GM12878 (cell line): ENCODE measurements around the gene GPR39. TPM values are rescaled to one million over a fixed set of nuclear protein-coding genes. Genes with fewer than 3 reads are reported as not detected.

Experiments
- ATAC-seq: fragments of 200-7000 bp; cut with Tn5 transposase; 3 replicates; pipeline ENCODE4 v1.9.1; 2020; ENCODE audit warnings: mild to moderate bottlenecking, moderate library complexity
- BruUV-seq: library from RNA; stranded (reverse); fragments of 400-500 nt; replicated peaks from 2 replicates; lab custom pipeline; 2021; lab: Mats Ljungman, UMichigan
- CTCF ChIA-PET: fragments of 300-600 bp; sonication (Branson Sonifier 250); formaldehyde crosslinking; extraction: SDS; loops from one replicate; lab custom pipeline; 2021; ENCODE audit warnings: inconsistent platforms; lab: Yijun Ruan, JAX
- POLR2A ChIA-PET: fragments of 350-600 bp; formaldehyde crosslinking; extraction: SDS; loops from one replicate; lab custom pipeline; 2021; ENCODE audit warnings: inconsistent platforms; lab: Charles Lee
- RAD21 ChIA-PET: fragments of 300-600 bp; sonication (Branson Sonifier 250); formaldehyde crosslinking; loops from one replicate; lab custom pipeline; 2023; ENCODE audit warnings: antibody characterized with exemption; ENCODE audit not compliant: unreplicated experiment; lab: Charles Lee
- SMC1A ChIA-PET: fragments of 300-600 bp; sonication (Branson Sonifier 250); formaldehyde crosslinking; loops from one replicate; lab custom pipeline; 2023; ENCODE audit not compliant: unreplicated experiment, uncharacterized antibody; lab: Charles Lee
- DNase-seq: peaks from one replicate; pipeline ENCODE4 v3.0.0-alpha.2; 2011; ENCODE audit warnings: low read depth, low spot score
- FAIRE-seq: peaks from 3 replicates; lab custom pipeline; 2011; peaks lifted over from hg19 to GRCh38; lab: Jason Lieb, UNC
- H2AFZ ChIP-seq: 2 replicates; pipeline ENCODE4 v1.6.0; 2011; ENCODE audit warnings: low read depth, low read length, control low read depth; ENCODE audit not compliant: control insufficient read depth
- H3K27ac ChIP-seq: 2 replicates; pipeline ENCODE4 v1.5.1; 2011; ENCODE audit warnings: control low read depth; ENCODE audit not compliant: control insufficient read depth, insufficient read depth
- H3K27me3 ChIP-seq, 2 experiments: replicated peaks in 1 of 2; 2 replicates each; pipeline versions ENCODE4 v1.6.0 to v1.6.1; 2011; ENCODE audit warnings: low read length in 1 of 2; ENCODE audit not compliant: control insufficient read depth in 2 of 2, insufficient read depth in 2 of 2
- H3K36me3 ChIP-seq, 2 experiments: 2 replicates each; pipeline ENCODE4 v1.5.1; 2011; ENCODE audit warnings: low read length in 1 of 2; ENCODE audit not compliant: control insufficient read depth in 2 of 2, insufficient read depth in 2 of 2
- H3K4me1 ChIP-seq: 2 replicates; pipeline ENCODE4 v1.6.1; 2011; ENCODE audit warnings: mild to moderate bottlenecking, low read length, moderate library complexity, mixed read lengths; ENCODE audit not compliant: control insufficient read depth, insufficient read depth
- H3K4me2 ChIP-seq: 2 replicates; pipeline ENCODE4 v1.6.0; 2011; ENCODE audit warnings: control low read depth; ENCODE audit not compliant: control insufficient read depth, insufficient read depth
- H3K4me3 ChIP-seq: fragments of 200-600 bp; sonication (generic); 2 replicates; pipeline ENCODE4 v1.5.1; 2016
- H3K79me2 ChIP-seq: 2 replicates; pipeline ENCODE4 v1.6.0; 2011; ENCODE audit warnings: low read length; ENCODE audit not compliant: control insufficient read depth, insufficient read depth
- H3K9ac ChIP-seq: 2 replicates; pipeline ENCODE4 v1.8.0; 2011; ENCODE audit warnings: low read length, control low read depth, mixed read lengths; ENCODE audit not compliant: control insufficient read depth, insufficient read depth
- H3K9me3 ChIP-seq: replicated peaks from 3 replicates; pipeline ENCODE4 v1.5.1; 2011; ENCODE audit warnings: mild to moderate bottlenecking, low read length; ENCODE audit not compliant: control insufficient read depth, insufficient read depth
- H4K20me1 ChIP-seq: 2 replicates; pipeline ENCODE4 v1.6.0; 2011; ENCODE audit not compliant: control insufficient read depth, insufficient read depth
- BCL3 ChIP-seq: IDR thresholded peaks from 2 replicates; pipeline ENCODE4 v1.6.1; 2011; ENCODE audit warnings: borderline replicate concordance, low read depth, mild to moderate bottlenecking, moderate library complexity, low read length; ENCODE audit not compliant: insufficient read depth, poor library complexity, severe bottlenecking
- CBX3 ChIP-seq: fragments of 200-600 bp; sonication (generic); IDR thresholded peaks from 2 replicates; pipeline ENCODE4 v1.6.1; 2016; ENCODE audit warnings: low read depth, borderline replicate concordance
- CREB1 ChIP-seq: IDR thresholded peaks from 2 replicates; pipeline ENCODE4 v1.6.1; 2012; ENCODE audit warnings: low read depth, mild to moderate bottlenecking, inconsistent platforms
- CREM ChIP-seq: IDR thresholded peaks from 2 replicates; pipeline ENCODE4 v1.6.1; 2014; ENCODE audit warnings: antibody characterized with exemption, low read depth
- E2F8 ChIP-seq: fragments of 450-650 bp; IDR thresholded peaks from 2 replicates; pipeline ENCODE4 v1.6.1; 2018; ENCODE audit warnings: mild to moderate bottlenecking, low read depth, moderate library complexity; ENCODE audit not compliant: partially characterized antibody
- EED ChIP-seq: sonication (generic); IDR thresholded peaks from 2 replicates; pipeline ENCODE4 v1.6.1; 2016; ENCODE audit warnings: antibody characterized with exemption, low read depth
- MAX ChIP-seq: IDR thresholded peaks from 2 replicates; pipeline ENCODE4 v1.6.1; 2012; ENCODE audit warnings: low read depth, low read length, improper control_type of control experiment
- MYC ChIP-seq: IDR thresholded peaks from 2 replicates; pipeline ENCODE4 v1.6.1; 2011; ENCODE audit warnings: mild to moderate bottlenecking, low read length, moderate library complexity, inconsistent platforms; ENCODE audit not compliant: insufficient read depth, insufficient replicate concordance, insufficient read length, severe bottlenecking
- NKRF ChIP-seq: fragments of 450-650 bp; conservative IDR thresholded peaks from 2 replicates; pipeline ENCODE4 v1.6.1; 2017; ENCODE audit warnings: mild to moderate bottlenecking, moderate library complexity
- PML ChIP-seq: IDR thresholded peaks from 2 replicates; pipeline ENCODE4 v1.6.1; 2012; ENCODE audit warnings: low read length, inconsistent platforms
- RAD51 ChIP-seq: fragments of 450-650 bp; IDR thresholded peaks from 2 replicates; pipeline ENCODE4 v1.6.1; 2016; ENCODE audit warnings: moderate library complexity, mild to moderate bottlenecking, inconsistent platforms
- YBX1 ChIP-seq: fragments of 450-650 bp; IDR thresholded peaks from 2 replicates; pipeline ENCODE4 v1.6.1; 2016; ENCODE audit warnings: antibody characterized with exemption
- WGBS: methylation state at CpG from one replicate; pipeline ENCODE4 v1.1.6; 2016; ENCODE audit warnings: low lambda C conversion rate; ENCODE audit not compliant: insufficient replicate concordance, insufficient coverage; ENCODE audit errors: missing lambda C conversion rate; 5-methylcytosine and 5-hydroxymethylcytosine counted together
- in situ Hi-C: fragments of 300-500 bp; cut with MboI; formaldehyde crosslinking; loops from 9 replicates; pipeline ENCODE4 v1.14.3; 2018; ENCODE audit warnings: mixed read lengths
- intact Hi-C: fragments of 100-400 bp; cut with micrococcal nuclease; formaldehyde crosslinking; loops from one replicate; pipeline ENCODE4 v1.14.2; 2022; ENCODE audit not compliant: unreplicated experiment
- polyA plus RNA-seq, 11 experiments: library from polyadenylated mRNA; depleted of rRNA in 4 of 11; unstranded in 6 of 11; stranded (reverse) in 5 of 11; fragments of >200 nt; fragmentation: Nextera tagmentation in 4 of 11; fragmentation: Illumina TruSeq in 1 of 11; extraction: Ambion mirVana in 4 of 11; extraction: Trizol in 1 of 11; gene quantifications; 1 replicate in 1 of 11; 2 replicates in 10 of 11; pipeline versions ENCODE4 v1.2.1 to v1.2.3, GENCODE V29; 2011 to 2016; ENCODE audit warnings: inconsistent platforms in 2 of 11, missing spikeins in 2 of 11, low read depth in 1 of 11
- total RNA-seq, 4 experiments: library from RNA; depleted of rRNA in 3 of 4; stranded (reverse); fragments of >200 nt in 3 of 4; fragmentation: Illumina TruSeq in 1 of 4; extraction: Trizol in 1 of 4; gene quantifications; 2 replicates each; pipeline versions ENCODE4 v1.2.1 to v1.2.3, GENCODE V29; 2013 to 2021

The GPR39 gene
- total and polyA plus RNA-seq, 10 of the 15 experiments (the other 5 are each of a cell fraction or from before 2014, with no cell fraction given), result 0.05 to 0.23 TPM; not detected in 8

- no peaks in the 10 kb centered on the region for H3K79me2 ChIP-seq
- no peak for TF ChIP-seq PML
- no peak for TF ChIP-seq BCL3
- no peak for TF ChIP-seq CREB1
- H3K4me3 ChIP-seq, result no peak overlapping the region
- intact Hi-C loops (no loop called here), in situ Hi-C loops (no loop called here)
- ChIA-PET POLR2A (no interaction called here), RAD21 (no interaction called here), CTCF (no interaction called here), SMC1A (no interaction called here)
- no TSS peak for BruUV-seq
- ATAC-seq (no peak), FAIRE-seq (no peak), DNase-seq (no peak)
- H3K9me3 ChIP-seq, result no peaks in the 10 kb centered on the region
- 9% methylated on average over 4 of the region's 4 CpGs for WGBS
- H3K36me3 ChIP-seq, result no peaks in the 10 kb centered on the region
- no peak overlapping the region for H3K27ac ChIP-seq
- H3K9ac ChIP-seq, result no peak overlapping the region
- no peaks in the 10 kb centered on the region for H4K20me1 ChIP-seq
- H2AFZ ChIP-seq, result no peak overlapping the region
- H3K4me1 ChIP-seq, result no peaks in the 10 kb centered on the region
- no peaks in the 10 kb centered on the region for H3K27me3 ChIP-seq
- no peak overlapping the region for H3K4me2 ChIP-seq
Observed at GRCh38 chr2:132381376-132381775, 35.2 kb upstream of the GPR39 start.

DNA sequence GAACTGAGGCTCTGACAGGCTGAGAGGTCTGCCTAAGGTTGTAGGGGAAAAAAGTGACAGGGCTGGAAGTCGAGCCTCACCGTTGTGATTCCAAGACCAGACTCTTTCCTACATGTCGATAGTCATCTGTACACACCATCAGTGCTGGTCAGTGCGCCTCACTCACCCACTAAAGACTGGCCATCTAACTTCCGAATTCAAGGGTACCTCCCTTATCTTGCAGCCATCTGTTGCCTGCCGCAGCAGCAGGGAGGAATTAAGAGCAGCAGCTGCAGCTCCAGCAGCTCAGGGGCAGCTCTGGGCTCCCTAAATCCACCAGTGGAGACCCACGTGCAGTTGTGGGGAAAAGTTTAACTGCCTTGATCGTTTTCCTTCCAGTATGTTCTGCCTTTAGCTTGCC is 32.6 kb upstream of the GPR39 start:
- intact Hi-C loops (no loop called here), in situ Hi-C loops (no loop called here)
- no peaks in the 10 kb centered on the region for H3K9me3 ChIP-seq
- no peaks in the 10 kb centered on the region for H3K79me2 ChIP-seq
- H3K27me3 ChIP-seq, result no peaks in the 10 kb centered on the region
- no peaks in the 10 kb centered on the region for H4K20me1 ChIP-seq
- no peak overlapping the region for H3K4me3 ChIP-seq
- DNase-seq (no peak), ATAC-seq (no peak), FAIRE-seq (no peak)
- no peak overlapping the region for H3K27ac ChIP-seq
- H3K9ac ChIP-seq, result no peak overlapping the region
- ChIA-PET POLR2A (no interaction called here), SMC1A (no interaction called here), RAD21 (no interaction called here), CTCF (no interaction called here)
- H2AFZ ChIP-seq, result no peak overlapping the region
- H3K36me3 ChIP-seq, result no peaks in the 10 kb centered on the region
- H3K4me1 ChIP-seq, result no peaks in the 10 kb centered on the region
- no TSS peak for BruUV-seq
- WGBS, result 4% methylated on average over 8 of the region's 8 CpGs
- H3K4me2 ChIP-seq, result no peak overlapping the region
- no peak for TF ChIP-seq YBX1
- no peak for TF ChIP-seq E2F8
- no peak for TF ChIP-seq EED
- TF ChIP-seq NKRF, result no peak
- no peak for TF ChIP-seq RAD51
- TF ChIP-seq MYC, result no peak
- TF ChIP-seq CBX3, result no peak
- no peak for TF ChIP-seq CREM
- no peak for TF ChIP-seq MAX
